Mucosa of descending colon (tissue), 3 donors: ENCODE results near the gene BCL11B. TPM values are rescaled to one million over a fixed set of nuclear protein-coding genes. Genes with fewer than 3 reads are reported as not detected.

Experiments
- ATAC-seq: fragments of 200-7000 bp; cut with Tn5 transposase; one replicate; pipeline ENCODE4 v1.9.1; 2020; ENCODE audit warnings: mild to moderate bottlenecking, moderate library complexity
- DNase-seq, 3 donors: peaks; one replicate each; pipeline ENCODE4 v3.0.0-alpha.2; 2020
- H3K36me3 ChIP-seq: fragments of 200-600 bp; one replicate; pipeline ENCODE4 v1.8.0; 2021; ENCODE audit warnings: low read depth, mild to moderate bottlenecking
- H3K4me1 ChIP-seq: fragments of 200-600 bp; one replicate; pipeline ENCODE4 v1.8.0; 2021; ENCODE audit warnings: low read depth, mild to moderate bottlenecking
- H3K4me3 ChIP-seq: fragments of 200-600 bp; one replicate; pipeline ENCODE4 v1.8.0; 2021; ENCODE audit warnings: mild to moderate bottlenecking
- H3K9me3 ChIP-seq: fragments of 200-600 bp; one replicate; pipeline ENCODE4 v1.8.0; 2021; ENCODE audit warnings: mild to moderate bottlenecking
- CTCF ChIP-seq: fragments of 200-600 bp; IDR thresholded peaks from one replicate; pipeline ENCODE4 v1.8.0; 2022; ENCODE audit warnings: antibody characterized with exemption, mild to moderate bottlenecking
- intact Hi-C, 2 donors: fragments of 100-400 bp; cut with DNase I in 1 of 2; cut with micrococcal nuclease in 1 of 2; formaldehyde crosslinking; loops; one replicate each; pipeline versions ENCODE4 v1.11.0 to v1.11.1; 2022; cut with DNase I, micrococcal nuclease
- total RNA-seq, 3 donors: library from RNA; stranded (reverse); fragmentation: NEBNext Ultra II Directional in 2 of 3; extraction: Animal tissue kit (Norgen Biotek cat#: 25700) in 2 of 3; gene quantifications; one replicate each; pipeline versions ENCODE4 v1.2.1 to v1.2.4, GENCODE V29; 2021 to 2023
- donor health status: DM: no; HTN: no; CAD: no; lungs with moderate emphysema.
- donor health status: DM: no; HTN: no; CAD: no.
- donor health status: DM: no; HTN: yes; CAD: no.

BCL11B gene
- total RNA-seq, 3 donors from 2014 or later: 2.5 to 5.6 (median 4.9) TPM

- no peaks in the 10 kb centered on the region for H3K9me3 ChIP-seq
- ATAC-seq (no peak), DNase-seq (no peak)
- H3K36me3 ChIP-seq: no peaks in the 10 kb centered on the region
- intact Hi-C loops: no loop called here
- TF ChIP-seq CTCF: no peak
- H3K4me1 ChIP-seq: no peaks in the 10 kb centered on the region
- H3K4me3 ChIP-seq: no peak overlapping the region
These were observed 17.6 kb upstream of the BCL11B start for GRCh38 chr14:99289394-99290189.

GRCh38 chr14:99288948-99289347 lies 17.0 kb upstream of the BCL11B start:
- H3K9me3 ChIP-seq: no peaks in the 10 kb centered on the region
- H3K4me1 ChIP-seq: no peaks in the 10 kb centered on the region
- ATAC-seq (no peak), DNase-seq (no peak)
- no peaks in the 10 kb centered on the region for H3K36me3 ChIP-seq
- no peak for TF ChIP-seq CTCF
- intact Hi-C loops: no loop called here
- no peak overlapping the region for H3K4me3 ChIP-seq

- intact Hi-C loops: no loop called here
- peak; percentile 52 for ATAC-seq
These were observed 15.4 kb upstream of the BCL11B start for GRCh38 chr14:99287269-99287942.

GRCh38 chr14:99286761-99287160 lies 14.8 kb upstream of the BCL11B start:
- ATAC-seq: no peak
- TF ChIP-seq CTCF: no peak
- H3K9me3 ChIP-seq: no peaks in the 10 kb centered on the region
- DNase-seq: no peak
- H3K4me1 ChIP-seq: no peaks in the 10 kb centered on the region
- H3K4me3 ChIP-seq: no peak overlapping the region
- intact Hi-C loops: no loop called here
- no peaks in the 10 kb centered on the region for H3K36me3 ChIP-seq

More at GRCh38 chr14:99287269-99287942, 15.4 kb upstream of the BCL11B start:
- H3K4me3 ChIP-seq: no peak overlapping the region
- no peaks in the 10 kb centered on the region for H3K36me3 ChIP-seq
- no peaks in the 10 kb centered on the region for H3K4me1 ChIP-seq
- DNase-seq: no peak
- TF ChIP-seq CTCF: no peak
- no peaks in the 10 kb centered on the region for H3K9me3 ChIP-seq

GRCh38 chr14:99284254-99285004 lies 12.4 kb upstream of the BCL11B start:
- ATAC-seq: no peak
- intact Hi-C loops: no loop called here
- no peak for TF ChIP-seq CTCF
- Histone ChIP-seq H3K4me1 (no peaks in the 10 kb centered on the region), H3K9me3 (no peaks in the 10 kb centered on the region), H3K36me3 (no peaks in the 10 kb centered on the region), H3K4me3 (no peak overlapping the region)
- no peak for DNase-seq
